HCT116 (cell line): ENCODE results near the gene CCL13. TPM values are rescaled to one million over a fixed set of nuclear protein-coding genes. Genes with fewer than 3 reads are reported as not detected.

ENCODE experiments used
- ATAC-seq: fragments of 200-7000 bp; cut with Tn5 transposase; 2 replicates; pipeline ENCODE4 v1.9.1; 2020; ENCODE audit warnings: mild to moderate bottlenecking, moderate library complexity
- BruUV-seq: library from RNA; stranded (reverse); fragments of 400-500 nt; replicated peaks from 2 replicates; lab custom pipeline; 2021; lab: Mats Ljungman, UMichigan
- CTCF ChIA-PET: fragments of 300-600 bp; sonication (Branson Sonifier 250); formaldehyde crosslinking; loops from one replicate; lab custom pipeline; 2021; ENCODE audit warnings: antibody characterized with exemption; lab: Charles Lee
- POLR2A ChIA-PET: fragments of 300-600, 350-600 bp; sonication (Branson Sonifier 250); formaldehyde crosslinking; loops from one replicate; lab custom pipeline; 2021; ENCODE audit warnings: antibody characterized with exemption; lab: Charles Lee
- RAD21 ChIA-PET, 2 experiments: fragments of 300-600 bp; sonication (Branson Sonifier 250); formaldehyde crosslinking; loops; one replicate each; lab custom pipeline; 2023; ENCODE audit warnings: low total read pairs in 2 of 2; ENCODE audit not compliant: uncharacterized antibody in 2 of 2, unreplicated experiment in 2 of 2, low non-redundant PET in 1 of 2; lab: Charles Lee
- DNase-seq: peaks from one replicate; pipeline ENCODE4 v3.0.0-alpha.2; 2010; ENCODE audit warnings: low read depth, low spot score
- H2AFZ ChIP-seq: fragments of 200-600 bp; shearing (Covaris generic), sonication (generic); 2 replicates; pipeline ENCODE4 v1.6.1; 2017; ENCODE audit warnings: low read depth, mixed run types, mixed read lengths, antibody characterized with exemption, low read length; ENCODE audit not compliant: poor library complexity, severe bottlenecking
- H3K27ac ChIP-seq: 2 replicates; pipeline ENCODE4 v1.5.1; 2012; ENCODE audit warnings: low read depth, low read length
- H3K27me3 ChIP-seq: fragments of 200-600 bp; sonication (generic); 2 replicates; pipeline ENCODE4 v1.6.1; 2016; ENCODE audit warnings: mixed run types, low read length, mixed read lengths; ENCODE audit not compliant: insufficient read depth
- H3K36me3 ChIP-seq, 2 experiments: fragments of 200-500 bp in 1 of 2; fragments of 200-600 bp in 1 of 2; sonication (Bioruptor generic) in 1 of 2; sonication (generic) in 1 of 2; 2 replicates each; pipeline versions ENCODE4 v1.5.1 to v1.6.1; 2014 to 2016; ENCODE audit warnings: low read length in 2 of 2, inconsistent platforms in 1 of 2, mixed read lengths in 1 of 2, mixed run types in 1 of 2; ENCODE audit not compliant: insufficient read depth in 2 of 2, control insufficient read depth in 1 of 2
- H3K4me1 ChIP-seq, 2 experiments: fragments of 200-600 bp in 1 of 2; sonication (generic) in 1 of 2; 2 replicates each; pipeline versions ENCODE4 v1.5.1 to v1.6.1; 2012 to 2017; ENCODE audit warnings: low read length in 2 of 2, inconsistent platforms in 1 of 2, mild to moderate bottlenecking in 1 of 2, mixed read lengths in 1 of 2, mixed run types in 1 of 2, moderate library complexity in 1 of 2; ENCODE audit not compliant: insufficient read depth in 2 of 2, control insufficient read depth in 1 of 2
- H3K4me2 ChIP-seq: fragments of 200-600 bp; sonication (generic); 2 replicates; pipeline ENCODE4 v1.6.1; 2017; ENCODE audit warnings: mixed run types, low read length, mixed read lengths
- H3K4me3 ChIP-seq, 2 experiments: fragments of 200-600 bp in 1 of 2; sonication (generic) in 1 of 2; replicated peaks in 1 of 2; 2 replicates each; pipeline ENCODE4 v1.5.1; 2011 to 2016; ENCODE audit warnings: low read length in 2 of 2, control low read depth in 1 of 2, low read depth in 1 of 2, mild to moderate bottlenecking in 1 of 2, mixed read lengths in 1 of 2, mixed run types in 1 of 2
- H3K79me2 ChIP-seq: fragments of 200-600 bp; sonication (generic); 2 replicates; pipeline ENCODE4 v1.6.1; 2017; ENCODE audit warnings: mild to moderate bottlenecking, mixed run types, low read length, moderate library complexity, mixed read lengths; ENCODE audit not compliant: insufficient read depth
- H3K9ac ChIP-seq: fragments of 200-600 bp; sonication (generic); 2 replicates; pipeline ENCODE4 v1.6.1; 2016; ENCODE audit warnings: low read length, mixed read lengths
- H3K9me2 ChIP-seq: fragments of 200-600 bp; sonication (generic), shearing (Covaris generic); 2 replicates; pipeline ENCODE4 v1.6.1; 2017; ENCODE audit warnings: mixed run types, mild to moderate bottlenecking, moderate library complexity; ENCODE audit not compliant: insufficient read depth
- H3K9me3 ChIP-seq, 2 experiments: fragments of 200-500 bp in 1 of 2; fragments of 200-600 bp in 1 of 2; sonication (Bioruptor generic) in 1 of 2; sonication (generic) in 1 of 2; 2 replicates each; pipeline ENCODE4 v1.6.1; 2014 to 2017; ENCODE audit warnings: low read length in 2 of 2, mixed read lengths in 2 of 2, inconsistent platforms in 1 of 2, low read depth in 1 of 2, mild to moderate bottlenecking in 1 of 2, mixed run types in 1 of 2, moderate library complexity in 1 of 2; ENCODE audit not compliant: control insufficient read depth in 1 of 2, insufficient read depth in 1 of 2
- H4K20me1 ChIP-seq: fragments of 200-600 bp; sonication (generic), shearing (Covaris generic); 2 replicates; pipeline ENCODE4 v1.6.1; 2017; ENCODE audit warnings: mixed run types, mild to moderate bottlenecking, moderate library complexity; ENCODE audit not compliant: insufficient read depth
- CBX3 ChIP-seq: IDR thresholded peaks from 2 replicates; pipeline ENCODE4 v1.6.1; 2012; ENCODE audit warnings: low read depth
- CEBPB ChIP-seq: IDR thresholded peaks from 2 replicates; pipeline ENCODE4 v1.6.1; 2012; ENCODE audit warnings: low read depth
- EGR1 ChIP-seq: IDR thresholded peaks from 2 replicates; pipeline ENCODE4 v1.6.1; 2012; ENCODE audit warnings: low read depth
- ELF1 ChIP-seq: IDR thresholded peaks from 2 replicates; pipeline ENCODE4 v1.6.1; 2012; ENCODE audit warnings: low read depth, borderline replicate concordance
- EZH2 ChIP-seq: fragments of 200-600 bp; sonication (generic); IDR thresholded peaks from 2 replicates; pipeline ENCODE4 v1.6.1; 2017; ENCODE audit warnings: antibody characterized with exemption, mixed run types
- FOSL1 ChIP-seq: IDR thresholded peaks from 2 replicates; pipeline ENCODE4 v1.6.1; 2012; ENCODE audit warnings: low read depth
- JUND ChIP-seq: IDR thresholded peaks from 2 replicates; pipeline ENCODE4 v1.6.1; 2012
- POLR2AphosphoS5 ChIP-seq: IDR thresholded peaks from 2 replicates; pipeline ENCODE4 v1.6.1; 2011; ENCODE audit warnings: mild to moderate bottlenecking, low read depth, low read length, moderate library complexity
- RAD21 ChIP-seq: IDR thresholded peaks from 2 replicates; pipeline ENCODE4 v1.6.1; 2012; ENCODE audit warnings: low read depth, mild to moderate bottlenecking
- TCF7L2 ChIP-seq: IDR thresholded peaks from 2 replicates; pipeline ENCODE4 v1.7.0; 2011; ENCODE audit warnings: borderline replicate concordance, inconsistent platforms; ENCODE audit not compliant: insufficient read depth, insufficient read length; ENCODE audit errors: extremely low read depth
- YY1 ChIP-seq: IDR thresholded peaks from 2 replicates; pipeline ENCODE4 v1.6.1; 2011; ENCODE audit warnings: low read length, low read depth, moderate library complexity, mild to moderate bottlenecking; ENCODE audit not compliant: insufficient replicate concordance; ENCODE audit errors: extremely low read depth
- ZBTB33 ChIP-seq: IDR thresholded peaks from 2 replicates; pipeline ENCODE4 v1.6.1; 2011; ENCODE audit warnings: mild to moderate bottlenecking, low read length, moderate library complexity; ENCODE audit not compliant: insufficient replicate concordance; ENCODE audit errors: extremely low read depth
- ZFX ChIP-seq: fragments of 450-650 bp; IDR thresholded peaks from 2 replicates; pipeline ENCODE4 v1.6.1; 2017
- ZNF274 ChIP-seq: fragments of 200-500 bp; sonication (Bioruptor generic); IDR thresholded peaks from 2 replicates; pipeline ENCODE4 v1.6.1; 2014; ENCODE audit warnings: mild to moderate bottlenecking, low read depth, low read length, inconsistent platforms
- intact Hi-C: fragments of 100-400 bp; cut with micrococcal nuclease; formaldehyde crosslinking; loops from 2 replicates; pipeline ENCODE4 v1.10.0; 2022
- total RNA-seq: library from RNA; stranded (reverse); gene quantifications from one replicate; pipeline ENCODE4 v1.2.1, GENCODE V29; 2021; ENCODE audit not compliant: unreplicated experiment
- TF ChIP-seq, protein P1 (sequence below): IDR thresholded peaks from 2 replicates; pipeline ENCODE4 v1.6.1; 2012

The CCL13 gene
- total RNA-seq, 1 experiment from 2014 or later, result not detected

DNA sequence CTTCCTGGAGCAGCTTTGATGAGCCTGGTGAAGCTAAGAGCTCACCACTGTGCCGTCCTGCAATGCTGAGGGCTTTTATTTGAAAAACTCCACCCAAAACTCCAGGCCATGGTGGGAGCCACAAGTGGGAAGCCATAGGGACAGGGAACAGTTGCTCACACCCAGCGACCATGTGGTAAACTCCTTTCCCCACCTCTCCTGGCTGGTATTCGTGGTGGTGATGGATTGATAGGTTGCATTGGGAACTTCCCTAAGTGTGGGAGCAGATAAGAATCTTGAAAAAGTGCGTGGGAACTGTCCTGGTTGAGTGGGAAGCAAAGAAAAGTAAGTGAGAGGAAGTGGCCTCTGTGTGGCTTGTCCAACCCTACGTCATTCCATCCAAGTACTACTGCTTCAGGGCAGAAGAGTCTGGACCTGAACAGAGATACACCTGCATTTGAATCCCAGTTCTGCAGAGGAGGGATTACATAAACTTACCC, 6.9 kb downstream of the CCL13 start, which contains the start of gene CCL1:
Gene CCL1, minus strand, starts transcription at position 51 of the 479 bp plus-strand sequence. CDS start 72 bp downstream, outside the sequence.
- H3K9me3 ChIP-seq, result no peaks in the 10 kb centered on the region
- no peaks in the 10 kb centered on the region for H3K79me2 ChIP-seq
- H2AFZ ChIP-seq, result no peak within 1 kb of the TSS
- POLR2A ChIA-PET, result no interaction called here
- no peak within 1 kb of the TSS for H3K9ac ChIP-seq
- no peak for DNase-seq
- ATAC-seq, result no peak
- CTCF ChIA-PET, result no interaction called here
- no peak within 1 kb of the TSS for H3K27ac ChIP-seq
- no peaks in the 10 kb centered on the region for H4K20me1 ChIP-seq
- no peaks in the 10 kb centered on the region for H3K36me3 ChIP-seq
- intact Hi-C loops, result no loop called here
- H3K4me2 ChIP-seq, result no peak within 1 kb of the TSS
- RAD21 ChIA-PET, result no interaction called here
- H3K9me2 ChIP-seq, result no peaks in the 10 kb centered on the region
- no TSS peak for BruUV-seq
- peaks cover 14% of the 10 kb centered on the region; the same call in 1 of the 2 replicates for H3K27me3 ChIP-seq
- TF ChIP-seq FOSL1 (no peak), ZFX (no peak), ZBTB33 (no peak), POLR2AphosphoS5 (no peak), RAD21 (no peak), CEBPB (no peak), ELF1 (no peak), TCF7L2 (no peak), CBX3 (no peak), ZNF274 (no peak), YY1 (no peak), EZH2 (no peak), EGR1 (no peak), JUND (no peak)
- TF ChIP-seq, protein P1, sequence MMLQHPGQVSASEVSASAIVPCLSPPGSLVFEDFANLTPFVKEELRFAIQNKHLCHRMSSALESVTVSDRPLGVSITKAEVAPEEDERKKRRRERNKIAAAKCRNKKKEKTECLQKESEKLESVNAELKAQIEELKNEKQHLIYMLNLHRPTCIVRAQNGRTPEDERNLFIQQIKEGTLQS, result no peak
- TF ChIP-seq, all 23 proteins: peak for 0
- H3K4me3 ChIP-seq, result no peak within 1 kb of the TSS
- H3K4me1 ChIP-seq, result no peaks in the 10 kb centered on the region
